Cardiac fibroblast (primary cell): ENCODE data around the gene ALPK3.

Source experiments
- DNase-seq, 2 donors: peaks; one replicate each; pipeline versions ENCODE4 v3.0.0 to v3.0.0-alpha.2; 2010; ENCODE audit warnings: low read depth in 2 of 2
- H3K4me3 ChIP-seq, 2 donors: replicated peaks in 1 of 2; 1 replicate in 1 of 2; 2 replicates in 1 of 2; pipeline ENCODE4 v1.5.1; 2011; ENCODE audit warnings: low read depth in 2 of 2, low read length in 2 of 2, mild to moderate bottlenecking in 2 of 2, moderate library complexity in 1 of 2
- CTCF ChIP-seq: IDR thresholded peaks from one replicate; pipeline ENCODE4 v1.5.1; 2011; ENCODE audit warnings: low read depth, mild to moderate bottlenecking, low read length, inconsistent platforms

ALPK3 gene

GRCh38 chr15:84821501-84822021, 4.4 kb downstream of the ALPK3 start:
- TF ChIP-seq CTCF, result peak; percentile 30
- peak; percentile 24 to 69 for DNase-seq
- H3K4me3 ChIP-seq, result no peak overlapping the region

GRCh38 chr15:84822653-84823281, 5.6 kb downstream of the ALPK3 start:
- no peak for DNase-seq
- no peak for TF ChIP-seq CTCF
- H3K4me3 ChIP-seq, result no peak overlapping the region

- H3K4me3 ChIP-seq, result no peak overlapping the region
- no peak for DNase-seq
- no peak for TF ChIP-seq CTCF
These were observed 6.2 kb downstream of the ALPK3 start for GRCh38 chr15:84823282-84823878.

- H3K4me3 ChIP-seq, result no peak overlapping the region
- peak in 1 of 2 donors; percentile 86 for DNase-seq
- TF ChIP-seq CTCF, result no peak
These were observed 7.3 kb downstream of the ALPK3 start for GRCh38 chr15:84824260-84825007.

- TF ChIP-seq CTCF, result peak; percentile 29
- H3K4me3 ChIP-seq, result no peak overlapping the region
- peak; percentile 15 to 20 for DNase-seq
These were observed 9.2 kb downstream of the ALPK3 start for GRCh38 chr15:84826369-84826823.

- TF ChIP-seq CTCF, result no peak
- no peak for DNase-seq
- no peak overlapping the region for H3K4me3 ChIP-seq
These were observed 10.1 kb downstream of the ALPK3 start for GRCh38 chr15:84827246-84827645.
